H9 (cell line): ENCODE measurements around the gene VWC2L. TPM values are rescaled to one million over a fixed set of nuclear protein-coding genes. Genes with fewer than 3 reads are reported as not detected.

ENCODE experiments used
- DNase-seq: peaks from one replicate; pipeline ENCODE4 v3.0.0-alpha.2; 2017
- H2AFZ ChIP-seq: one replicate; pipeline ENCODE4 v1.6.1; 2013; ENCODE audit warnings: mild to moderate bottlenecking, low read length, control low read depth, moderate library complexity
- H2AK5ac ChIP-seq: 2 replicates; pipeline ENCODE4 v1.6.1; 2013; ENCODE audit warnings: low read length, control low read depth, mixed read lengths; ENCODE audit not compliant: insufficient read length
- H2BK120ac ChIP-seq: one replicate; pipeline ENCODE4 v1.6.1; 2013; ENCODE audit warnings: low read depth, mild to moderate bottlenecking, low read length, control low read depth, inconsistent platforms; ENCODE audit not compliant: poor library complexity, severe bottlenecking
- H2BK12ac ChIP-seq: 2 replicates; pipeline ENCODE4 v1.6.1; 2013; ENCODE audit warnings: low read length, control low read depth, mixed read lengths, low read depth; ENCODE audit not compliant: insufficient read length
- H2BK15ac ChIP-seq: 2 replicates; pipeline ENCODE4 v1.6.1; 2013; ENCODE audit warnings: low read depth, low read length, control low read depth
- H2BK20ac ChIP-seq: one replicate; pipeline ENCODE4 v1.6.1; 2013; ENCODE audit warnings: low read depth, mild to moderate bottlenecking, low read length, control low read depth, inconsistent platforms; ENCODE audit not compliant: poor library complexity, severe bottlenecking
- H2BK5ac ChIP-seq: 2 replicates; pipeline ENCODE4 v1.6.1; 2013; ENCODE audit warnings: low read length, control low read depth, mixed read lengths; ENCODE audit not compliant: insufficient read length
- H3K14ac ChIP-seq: 2 replicates; pipeline ENCODE4 v1.6.1; 2013; ENCODE audit warnings: low read length, control low read depth; ENCODE audit not compliant: insufficient read depth
- H3K18ac ChIP-seq: 2 replicates; pipeline ENCODE4 v1.6.1; 2013; ENCODE audit warnings: low read depth, mild to moderate bottlenecking, mixed read lengths, low read length, control low read depth; ENCODE audit not compliant: insufficient read length
- H3K23ac ChIP-seq: 2 replicates; pipeline ENCODE4 v1.6.1; 2013; ENCODE audit warnings: low read length, control low read depth, mixed read lengths, low read depth; ENCODE audit not compliant: insufficient read length
- H3K23me2 ChIP-seq: 2 replicates; pipeline ENCODE4 v1.6.1; 2013; ENCODE audit warnings: low read depth, mild to moderate bottlenecking, mixed read lengths, low read length, control low read depth; ENCODE audit not compliant: insufficient read length, poor library complexity, severe bottlenecking
- H3K27ac ChIP-seq: 2 replicates; pipeline ENCODE4 v1.5.1; 2013; ENCODE audit warnings: low read length, control low read depth, mixed read lengths, low read depth; ENCODE audit not compliant: insufficient read length
- H3K27me3 ChIP-seq: 2 replicates; pipeline ENCODE4 v1.6.1; 2013; ENCODE audit warnings: low read length, control low read depth, inconsistent platforms; ENCODE audit not compliant: insufficient read depth
- H3K4ac ChIP-seq: 2 replicates; pipeline ENCODE4 v1.6.1; 2013; ENCODE audit warnings: low read depth, mild to moderate bottlenecking, control low read depth, inconsistent platforms, low read length, moderate library complexity
- H3K4me1 ChIP-seq: 2 replicates; pipeline ENCODE4 v1.6.1; 2013; ENCODE audit warnings: low read length, control low read depth, inconsistent platforms; ENCODE audit not compliant: insufficient read depth
- H3K4me2 ChIP-seq: 2 replicates; pipeline ENCODE4 v1.6.1; 2013; ENCODE audit warnings: low read length, control low read depth, mixed read lengths; ENCODE audit not compliant: insufficient read length, insufficient read depth
- H3K56ac ChIP-seq: 2 replicates; pipeline ENCODE4 v1.6.1; 2013; ENCODE audit warnings: low read depth, mild to moderate bottlenecking, mixed read lengths, low read length, control low read depth; ENCODE audit not compliant: insufficient read length
- H3K79me1 ChIP-seq: 2 replicates; pipeline ENCODE4 v1.6.1; 2013; ENCODE audit warnings: low read depth, mild to moderate bottlenecking, moderate library complexity, low read length, control low read depth, inconsistent platforms; ENCODE audit not compliant: insufficient read depth, poor library complexity, severe bottlenecking
- H3K79me2 ChIP-seq: 2 replicates; pipeline ENCODE4 v1.6.1; 2013; ENCODE audit warnings: low read length, control low read depth, inconsistent platforms; ENCODE audit not compliant: insufficient read depth
- H3K9ac ChIP-seq: 2 replicates; pipeline ENCODE4 v1.6.1; 2013; ENCODE audit warnings: low read length, control low read depth, mixed read lengths; ENCODE audit not compliant: insufficient read length; ENCODE audit errors: extremely low read depth
- H3K9me3 ChIP-seq: one replicate; pipeline ENCODE4 v1.6.1; 2013; ENCODE audit warnings: low read depth, low read length, inconsistent platforms; ENCODE audit not compliant: control insufficient read depth
- H3T11ph ChIP-seq: one replicate; pipeline ENCODE4 v1.6.1; 2013; ENCODE audit warnings: mild to moderate bottlenecking, low read length, control low read depth, inconsistent platforms
- H4K20me1 ChIP-seq: one replicate; pipeline ENCODE4 v1.6.1; 2013; ENCODE audit not compliant: control insufficient read depth, insufficient read length, insufficient read depth
- H4K5ac ChIP-seq: 2 replicates; pipeline ENCODE4 v1.6.1; 2013; ENCODE audit warnings: low read depth, mild to moderate bottlenecking, mixed read lengths, low read length, control low read depth; ENCODE audit not compliant: insufficient read length
- H4K8ac ChIP-seq: replicated peaks from 2 replicates; pipeline ENCODE4 v1.6.1; 2013; ENCODE audit warnings: low read length, control low read depth, mixed read lengths, low read depth; ENCODE audit not compliant: insufficient read length
- H4K91ac ChIP-seq: 2 replicates; pipeline ENCODE4 v1.6.1; 2013; ENCODE audit warnings: low read depth, mild to moderate bottlenecking, moderate library complexity, mixed read lengths, low read length, control low read depth; ENCODE audit not compliant: insufficient read length
- H3K27ac Mint-ChIP-seq, 3 experiments: 2 replicates in 2 of 3; 3 replicates in 1 of 3; pipeline ENCODE4 v1.8.0; 2020 to 2021; ENCODE audit warnings: mixed read lengths in 3 of 3, mild to moderate bottlenecking in 1 of 3, moderate library complexity in 1 of 3
- H3K27me3 Mint-ChIP-seq: 2 replicates; pipeline ENCODE4 v1.8.0; 2021; ENCODE audit warnings: low read depth, mild to moderate bottlenecking, moderate library complexity, mixed read lengths
- H3K36me3 Mint-ChIP-seq, 3 experiments: 2 replicates in 2 of 3; 3 replicates in 1 of 3; pipeline ENCODE4 v1.8.0; 2020 to 2021; ENCODE audit warnings: low read depth in 3 of 3, mixed read lengths in 3 of 3; ENCODE audit not compliant: insufficient read depth in 1 of 3
- H3K4me1 Mint-ChIP-seq, 2 experiments: 2 replicates each; pipeline ENCODE4 v1.8.0; 2020; ENCODE audit warnings: mixed read lengths in 2 of 2
- H3K4me3 Mint-ChIP-seq, 2 experiments: 2 replicates in 1 of 2; 3 replicates in 1 of 2; pipeline ENCODE4 v1.8.0; 2020 to 2021; ENCODE audit warnings: mild to moderate bottlenecking in 2 of 2, mixed read lengths in 2 of 2, moderate library complexity in 1 of 2
- H3K9me3 Mint-ChIP-seq, 2 experiments: 2 replicates in 1 of 2; 3 replicates in 1 of 2; pipeline ENCODE4 v1.8.0; 2020; ENCODE audit warnings: mild to moderate bottlenecking in 2 of 2, mixed read lengths in 2 of 2, moderate library complexity in 1 of 2
- WGBS: extraction: QIAGEN DNeasy Blood & Tissue Kit; methylation state at CpG from one replicate; pipeline ENCODE4 v1.1.7; 2013; ENCODE audit warnings: missing lambda C conversion rate, low lambda C conversion rate, mixed read lengths; ENCODE audit not compliant: insufficient read length; ENCODE audit errors: extremely low coverage; 5-methylcytosine and 5-hydroxymethylcytosine counted together
- total RNA-seq: library from RNA; stranded (reverse); gene quantifications from 2 replicates; pipeline ENCODE4 v1.2.1, GENCODE V29; 2021
- TF ChIP-seq, protein P1 (sequence below): fragments of 200-600 bp; sonication (generic); conservative IDR thresholded peaks from 3 replicates; pipeline ENCODE4 v1.8.0; 2021; ENCODE audit warnings: antibody characterized with exemption, mild to moderate bottlenecking

Gene VWC2L
- total RNA-seq, 1 experiment from 2014 or later: not detected

- no peak overlapping the region for H2BK120ac ChIP-seq
- H3K27ac Mint-ChIP-seq: no peak overlapping the region
- H2AK5ac ChIP-seq: no peak overlapping the region
- no peak overlapping the region for H3K18ac ChIP-seq
- H4K20me1 ChIP-seq: no peaks in the 10 kb centered on the region
- H2BK20ac ChIP-seq: no peak overlapping the region
- no peaks in the 10 kb centered on the region for H3K4me1 ChIP-seq
- H4K8ac ChIP-seq: no peak overlapping the region
- no CpG with 5 or more reads among the region's 1 CpG for WGBS
- no peak overlapping the region for H3T11ph ChIP-seq
- H3K4me1 Mint-ChIP-seq: no peaks in the 10 kb centered on the region
- DNase-seq: no peak
- no peak overlapping the region for H3K23ac ChIP-seq
- H3K9me3 Mint-ChIP-seq: peaks cover 6% of the 10 kb centered on the region in 2 experiments; a peak in 4 of 5 replicates
- no peak overlapping the region for H2AFZ ChIP-seq
- no peaks in the 10 kb centered on the region for H3K27me3 Mint-ChIP-seq
- no peak overlapping the region for H3K4ac ChIP-seq
- H3K9me3 ChIP-seq: no peaks in the 10 kb centered on the region
- H2BK5ac ChIP-seq: no peak overlapping the region
- no peak overlapping the region for H3K4me3 Mint-ChIP-seq
- H3K79me1 ChIP-seq: no peaks in the 10 kb centered on the region
- H4K91ac ChIP-seq: no peak overlapping the region
- no peak overlapping the region for H3K9ac ChIP-seq
- no peak overlapping the region for H3K4me2 ChIP-seq
- no peaks in the 10 kb centered on the region; a peak in 1 of 7 replicates for H3K36me3 Mint-ChIP-seq
- H4K5ac ChIP-seq: no peak overlapping the region
- H3K14ac ChIP-seq: no peak overlapping the region
- no peak overlapping the region for H3K56ac ChIP-seq
- H2BK12ac ChIP-seq: no peak overlapping the region
- no peak overlapping the region for H2BK15ac ChIP-seq
- H3K27ac ChIP-seq: no peak overlapping the region
- no peaks in the 10 kb centered on the region for H3K79me2 ChIP-seq
- H3K23me2 ChIP-seq: no peaks in the 10 kb centered on the region
- TF ChIP-seq, protein P1, sequence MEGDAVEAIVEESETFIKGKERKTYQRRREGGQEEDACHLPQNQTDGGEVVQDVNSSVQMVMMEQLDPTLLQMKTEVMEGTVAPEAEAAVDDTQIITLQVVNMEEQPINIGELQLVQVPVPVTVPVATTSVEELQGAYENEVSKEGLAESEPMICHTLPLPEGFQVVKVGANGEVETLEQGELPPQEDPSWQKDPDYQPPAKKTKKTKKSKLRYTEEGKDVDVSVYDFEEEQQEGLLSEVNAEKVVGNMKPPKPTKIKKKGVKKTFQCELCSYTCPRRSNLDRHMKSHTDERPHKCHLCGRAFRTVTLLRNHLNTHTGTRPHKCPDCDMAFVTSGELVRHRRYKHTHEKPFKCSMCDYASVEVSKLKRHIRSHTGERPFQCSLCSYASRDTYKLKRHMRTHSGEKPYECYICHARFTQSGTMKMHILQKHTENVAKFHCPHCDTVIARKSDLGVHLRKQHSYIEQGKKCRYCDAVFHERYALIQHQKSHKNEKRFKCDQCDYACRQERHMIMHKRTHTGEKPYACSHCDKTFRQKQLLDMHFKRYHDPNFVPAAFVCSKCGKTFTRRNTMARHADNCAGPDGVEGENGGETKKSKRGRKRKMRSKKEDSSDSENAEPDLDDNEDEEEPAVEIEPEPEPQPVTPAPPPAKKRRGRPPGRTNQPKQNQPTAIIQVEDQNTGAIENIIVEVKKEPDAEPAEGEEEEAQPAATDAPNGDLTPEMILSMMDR: no peak
- no peaks in the 10 kb centered on the region for H3K27me3 ChIP-seq
Observed at GRCh38 chr2:214558341-214558740, 147.5 kb downstream of the VWC2L start.
